ENCODE data around the gene GCNT1. TPM values are rescaled to one million over a fixed set of nuclear protein-coding genes. Genes with fewer than 3 reads are reported as not detected.

Gene GCNT1
- total RNA-seq (0.66 and 0.67 TPM in 2 replicates), polyA plus RNA-seq (0.22 and 0.96 TPM in 2 replicates)

GRCh38 chr9:76458903-76459693 is at the start of gene GCNT1:
Gene GCNT1 (plus strand): TSS chr9:76459182. CDS start chr9:76502382, 43,200 bp downstream.
- Histone ChIP-seq H3K36me3 (no peaks in the 10 kb centered on the region), H3K9me3 (ENCODE audit: low read depth) (no peaks in the 10 kb centered on the region), H3K27ac (no peak within 1 kb of the TSS), H3K4me3 (peak within 1 kb of the TSS; percentile 51), H3K27me3 (no peaks in the 10 kb centered on the region), H3K4me1 (ENCODE audit: low read depth) (peaks cover 5% of the 10 kb centered on the region)
- peak; percentile 88 to 89 for DNase-seq (ENCODE audit: low read depth in 1 of 2, low spot score in 1 of 2)
- peak; percentile 52 for TF ChIP-seq CTCF (IDR thresholded peaks at IDR 0.05; ENCODE audit: low read depth, low read length)

GRCh38 chr9:76412638-76413037 is 46.3 kb upstream of the GCNT1 start:
- H3K4me1 ChIP-seq (ENCODE audit: low read depth), result no peaks in the 10 kb centered on the region
- no peaks in the 10 kb centered on the region for H3K9me3 ChIP-seq (ENCODE audit: low read depth)
- no peak overlapping the region for H3K4me3 ChIP-seq

GRCh38 chr9:76413658-76414057 is 45.3 kb upstream of the GCNT1 start:
- Histone ChIP-seq H3K4me3 (no peak overlapping the region), H3K27me3 (no peaks in the 10 kb centered on the region), H3K9me3 (ENCODE audit: low read depth) (no peaks in the 10 kb centered on the region), H3K27ac (no peak overlapping the region), H3K4me1 (ENCODE audit: low read depth) (no peaks in the 10 kb centered on the region), H3K36me3 (no peaks in the 10 kb centered on the region)
- no peak for DNase-seq (ENCODE audit: low read depth in 1 of 2, low spot score in 1 of 2)
- TF ChIP-seq CTCF (IDR thresholded peaks at IDR 0.05; ENCODE audit: low read depth, low read length), result no peak

More at GRCh38 chr9:76412638-76413037, 46.3 kb upstream of the GCNT1 start:
- Histone ChIP-seq H3K27ac (no peak overlapping the region), H3K27me3 (no peaks in the 10 kb centered on the region), H3K36me3 (no peaks in the 10 kb centered on the region)
- TF ChIP-seq CTCF (IDR thresholded peaks at IDR 0.05; ENCODE audit: low read depth, low read length), result no peak
- DNase-seq (ENCODE audit: low read depth in 1 of 2, low spot score in 1 of 2), result no peak

- Histone ChIP-seq H3K4me3 (no peak overlapping the region), H3K4me1 (ENCODE audit: low read depth) (no peaks in the 10 kb centered on the region), H3K9me3 (ENCODE audit: low read depth) (no peaks in the 10 kb centered on the region), H3K36me3 (no peaks in the 10 kb centered on the region), H3K27ac (no peak overlapping the region), H3K27me3 (no peaks in the 10 kb centered on the region)
- no peak for TF ChIP-seq CTCF (IDR thresholded peaks at IDR 0.05; ENCODE audit: low read depth, low read length)
- DNase-seq (ENCODE audit: low read depth in 1 of 2, low spot score in 1 of 2), result peak in 1 of 2 donors; percentile 75
These were observed 44.3 kb upstream of the GCNT1 start for GRCh38 chr9:76414661-76415060.

GRCh38 chr9:76415154-76415553 is 43.8 kb upstream of the GCNT1 start:
- no peaks in the 10 kb centered on the region for H3K9me3 ChIP-seq (ENCODE audit: low read depth)
- no peak for DNase-seq (ENCODE audit: low read depth in 1 of 2, low spot score in 1 of 2)
- no peak overlapping the region for H3K4me3 ChIP-seq
- no peaks in the 10 kb centered on the region for H3K27me3 ChIP-seq
- H3K27ac ChIP-seq, result no peak overlapping the region
- no peak for TF ChIP-seq CTCF (IDR thresholded peaks at IDR 0.05; ENCODE audit: low read depth, low read length)
- no peaks in the 10 kb centered on the region for H3K36me3 ChIP-seq
- no peaks in the 10 kb centered on the region for H3K4me1 ChIP-seq (ENCODE audit: low read depth)

Data from cardiac muscle cell (in vitro differentiated cells and primary cell).